HCEC 1CT (cell line): ENCODE data around the gene CCSER2.

Experiments
- DNase-seq: peaks from one replicate; pipeline ENCODE4 v3.0.0-alpha.2; 2017

The CCSER2 gene

DNA sequence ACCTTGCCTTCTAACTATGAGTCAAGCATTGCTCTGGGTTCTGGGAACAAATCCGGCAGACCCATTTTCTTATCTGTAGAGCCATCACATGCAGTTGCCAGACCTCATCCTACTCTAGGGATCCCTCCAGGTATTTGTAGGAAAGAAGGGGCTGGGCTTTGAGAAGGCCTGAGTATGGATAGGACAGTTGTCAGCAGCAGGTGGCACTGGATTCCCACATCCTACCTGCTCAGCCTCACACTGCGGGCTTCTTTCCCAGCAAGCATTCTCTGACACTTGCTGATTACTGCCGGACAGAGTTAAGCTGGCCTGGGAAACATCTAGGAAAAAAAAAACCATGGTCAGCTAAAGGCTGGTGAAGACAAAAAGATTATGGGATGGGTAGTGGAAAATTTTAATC is 224.1 kb downstream of the CCSER2 start:
- no peak for DNase-seq

DNA sequence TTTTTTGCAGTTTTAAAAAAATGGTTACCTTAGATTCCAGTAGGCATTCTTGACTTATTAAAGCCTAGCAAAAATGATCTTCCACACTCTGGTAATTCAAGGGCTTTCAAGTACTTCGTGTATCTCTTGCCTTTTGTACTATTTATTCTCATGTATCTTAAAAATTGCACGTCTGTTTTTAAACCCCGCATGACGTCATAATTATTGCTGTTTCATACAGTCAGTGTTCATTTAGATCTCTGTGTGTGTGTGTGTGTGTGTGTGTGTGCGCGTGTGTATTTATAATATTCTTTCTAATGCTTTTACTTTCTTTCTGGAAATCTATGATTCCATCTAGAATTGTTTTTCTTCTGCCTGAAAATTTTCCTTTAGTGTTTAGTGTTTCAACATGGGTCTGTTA is 234.2 kb downstream of the CCSER2 start:
- no peak for DNase-seq

DNA sequence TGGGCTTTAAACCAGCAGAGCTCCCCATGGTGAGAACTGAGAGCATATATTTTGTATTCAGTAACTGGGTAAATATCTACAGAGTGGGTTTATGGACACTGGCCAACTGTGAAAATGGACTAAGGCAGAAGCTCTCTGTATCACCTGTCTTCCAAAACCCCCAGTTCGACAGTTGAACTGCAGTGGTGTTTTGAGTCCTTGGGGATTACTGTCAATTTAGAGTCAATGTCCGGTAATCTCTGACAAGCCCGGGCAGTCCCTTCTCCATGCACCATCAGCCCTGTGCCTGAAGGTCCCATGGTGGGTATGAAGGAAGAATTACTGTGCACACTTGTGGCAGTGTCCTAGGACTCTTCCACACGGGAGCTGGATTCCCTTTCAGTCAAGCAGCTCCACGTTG is 235.0 kb downstream of the CCSER2 start:
- DNase-seq = no peak

DNA sequence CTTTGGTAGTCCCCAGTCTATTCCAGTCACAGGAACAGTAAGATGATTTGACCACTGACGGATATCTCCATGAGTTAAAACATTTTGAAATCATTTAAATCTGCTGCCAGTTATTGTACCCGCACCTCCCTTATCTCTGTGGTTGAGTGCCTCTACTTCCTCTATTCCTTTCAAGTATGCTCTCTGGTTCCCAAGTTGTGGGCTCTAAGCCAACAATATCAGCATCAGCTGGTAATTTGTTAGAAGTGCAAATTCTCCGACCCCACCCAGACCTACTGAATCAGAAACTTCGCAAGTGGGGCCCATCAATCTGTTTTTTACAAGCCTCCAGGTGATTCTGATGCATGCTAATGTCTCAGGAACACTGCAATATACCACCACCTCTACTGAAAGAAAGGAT is 235.5 kb downstream of the CCSER2 start:
- no peak for DNase-seq

DNA sequence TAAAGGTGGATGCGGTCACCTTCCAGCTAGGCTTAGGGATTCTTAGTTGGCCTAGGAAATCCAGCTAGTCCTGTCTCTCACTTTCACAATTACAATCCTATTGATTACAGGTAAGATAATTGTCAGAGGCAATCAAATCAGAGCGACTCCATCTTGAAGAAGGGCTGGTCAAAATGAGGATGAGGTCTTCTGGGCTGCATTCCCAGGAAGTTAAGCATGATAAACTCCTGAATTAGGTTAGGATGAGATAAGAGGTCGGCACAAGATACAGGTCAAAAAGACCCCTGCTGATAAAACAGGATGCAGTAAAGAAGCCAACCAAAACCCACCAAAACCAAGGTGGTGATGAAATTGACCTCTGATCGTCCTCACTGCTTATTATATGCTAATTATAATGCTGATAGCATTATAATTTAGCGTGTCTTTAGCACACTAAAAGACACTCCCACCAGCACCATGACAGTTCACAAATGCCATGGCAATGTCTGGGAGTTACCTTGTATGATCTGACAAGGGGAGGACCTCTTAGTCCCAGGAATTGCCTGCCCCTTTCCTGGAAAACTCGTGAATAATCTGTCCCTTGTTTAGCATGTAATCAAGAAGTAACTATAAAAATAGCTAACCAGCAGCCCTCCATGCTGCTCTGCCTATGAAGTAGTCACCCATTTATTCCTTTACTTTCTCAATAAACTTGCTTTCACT is 237.6 kb downstream of the CCSER2 start:
- no peak for DNase-seq

DNA sequence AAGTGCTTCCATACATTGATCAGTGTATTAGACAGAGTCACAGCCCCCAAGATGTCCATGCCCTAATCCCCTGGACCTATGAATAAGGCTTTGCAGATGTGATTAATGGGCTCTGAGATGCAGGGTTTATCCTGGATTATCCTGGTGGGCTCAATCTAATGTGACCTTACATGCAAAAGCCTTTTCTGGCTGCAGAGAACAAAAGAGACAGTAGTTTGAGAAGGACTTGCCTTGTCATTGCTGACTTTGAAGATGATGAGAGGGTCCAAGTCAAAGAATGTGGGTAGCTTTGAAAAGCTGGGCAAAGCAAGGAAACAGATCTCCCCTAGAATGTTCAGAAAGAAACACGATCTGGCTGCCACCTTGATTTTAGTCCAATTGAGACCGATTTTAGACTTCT is 238.7 kb downstream of the CCSER2 start:
- DNase-seq = no peak
